COLO668 (cell line): ENCODE results near the gene IL12B.
"Not testable (repeated sequence)": the region's sequence is repeated elsewhere in the genome, so short reads cannot be mapped to it uniquely, and the experiment has no call there.

ENCODE experiments used
- DNase-seq: peaks from one replicate; lab custom pipeline; 2025; ENCODE audit not compliant: unreplicated experiment; lab: John Stamatoyannopoulos, UW

IL12B gene

GRCh38 chr5:159301466-159301865 lies 28.8 kb downstream of the IL12B start:
- DNase-seq: no peak

- not testable (repeated sequence) for DNase-seq
Observed at GRCh38 chr5:159297300-159297699, 33.0 kb downstream of the IL12B start.

- DNase-seq: no peak
Observed at GRCh38 chr5:159294921-159295320, 35.4 kb downstream of the IL12B start.

GRCh38 chr5:159290741-159291140 lies 39.5 kb downstream of the IL12B start:
- DNase-seq: no peak

GRCh38 chr5:159286420-159287035 lies 43.8 kb downstream of the IL12B start:
- no peak for DNase-seq

- no peak for DNase-seq
Observed at GRCh38 chr5:159274676-159275075, 55.6 kb downstream of the IL12B start.

GRCh38 chr5:159273923-159274322 lies 56.4 kb downstream of the IL12B start:
- no peak for DNase-seq

GRCh38 chr5:159269723-159270122 lies 60.6 kb downstream of the IL12B start:
- no peak for DNase-seq

- not testable (repeated sequence) for DNase-seq
Observed at GRCh38 chr5:159266764-159267163, 63.5 kb downstream of the IL12B start.
